Activated B cell treated with CpG ODN at 0.5 μM for 24 hours (primary cell): ENCODE results near the gene NEURL1B. TPM values are rescaled to one million over a fixed set of nuclear protein-coding genes. Genes with fewer than 3 reads are reported as not detected.

Experiments used
- ATAC-seq: fragments of 200-7000 bp; cut with Tn5 transposase; one replicate; pipeline ENCODE4 v1.10.0; 2021; ENCODE audit warnings: low read depth, mild to moderate bottlenecking, moderate library complexity
- CTCF ChIA-PET: fragments of 350-600 bp; sonication (Branson Sonifier 250); formaldehyde crosslinking; loops from one replicate; lab custom pipeline; 2021; ENCODE audit warnings: antibody characterized with exemption; lab: Charles Lee
- POLR2A ChIA-PET: fragments of 350-600 bp; sonication (Branson Sonifier 250); formaldehyde crosslinking; loops from one replicate; lab custom pipeline; 2021; ENCODE audit warnings: antibody characterized with exemption; lab: Charles Lee
- DNase-seq: peaks from one replicate; pipeline ENCODE4 v3.0.0; 2022
- H3K27ac Mint-ChIP-seq: one replicate; pipeline ENCODE4 v1.8.0; 2020; ENCODE audit warnings: mixed read lengths
- H3K27me3 Mint-ChIP-seq: one replicate; pipeline ENCODE4 v1.8.0; 2021; ENCODE audit warnings: mixed read lengths
- H3K36me3 Mint-ChIP-seq: one replicate; pipeline ENCODE4 v1.8.0; 2021; ENCODE audit warnings: low read depth, mixed read lengths
- H3K4me1 Mint-ChIP-seq: one replicate; pipeline ENCODE4 v1.8.0; 2021; ENCODE audit warnings: mixed read lengths
- H3K4me3 Mint-ChIP-seq: one replicate; pipeline ENCODE4 v1.8.0; 2020; ENCODE audit warnings: mild to moderate bottlenecking, mixed read lengths
- H3K9me3 Mint-ChIP-seq: one replicate; pipeline ENCODE4 v1.8.0; 2020; ENCODE audit warnings: mixed read lengths
- intact Hi-C: fragments of 100-400 bp; cut with micrococcal nuclease; formaldehyde crosslinking; loops from one replicate; pipeline ENCODE4 v1.15.1; 2024
- total RNA-seq: library from RNA; stranded (reverse); gene quantifications from 2 replicates; pipeline ENCODE4 v1.2.3, GENCODE V29; 2022
- TF ChIP-seq, protein P1 (sequence below): fragments of 200-600 bp; IDR thresholded peaks from one replicate; pipeline ENCODE4 v1.8.0; 2022; ENCODE audit warnings: antibody characterized with exemption, mild to moderate bottlenecking

Gene NEURL1B
- total RNA-seq, 1 donor from 2014 or later, result 0.09 TPM

- peaks cover 12% of the 10 kb centered on the region for H3K4me1 Mint-ChIP-seq
- no peaks in the 10 kb centered on the region for H3K36me3 Mint-ChIP-seq
- ATAC-seq, result no peak
- H3K9me3 Mint-ChIP-seq, result no peaks in the 10 kb centered on the region
- no peak overlapping the region for H3K4me3 Mint-ChIP-seq
- TF ChIP-seq, protein P1, sequence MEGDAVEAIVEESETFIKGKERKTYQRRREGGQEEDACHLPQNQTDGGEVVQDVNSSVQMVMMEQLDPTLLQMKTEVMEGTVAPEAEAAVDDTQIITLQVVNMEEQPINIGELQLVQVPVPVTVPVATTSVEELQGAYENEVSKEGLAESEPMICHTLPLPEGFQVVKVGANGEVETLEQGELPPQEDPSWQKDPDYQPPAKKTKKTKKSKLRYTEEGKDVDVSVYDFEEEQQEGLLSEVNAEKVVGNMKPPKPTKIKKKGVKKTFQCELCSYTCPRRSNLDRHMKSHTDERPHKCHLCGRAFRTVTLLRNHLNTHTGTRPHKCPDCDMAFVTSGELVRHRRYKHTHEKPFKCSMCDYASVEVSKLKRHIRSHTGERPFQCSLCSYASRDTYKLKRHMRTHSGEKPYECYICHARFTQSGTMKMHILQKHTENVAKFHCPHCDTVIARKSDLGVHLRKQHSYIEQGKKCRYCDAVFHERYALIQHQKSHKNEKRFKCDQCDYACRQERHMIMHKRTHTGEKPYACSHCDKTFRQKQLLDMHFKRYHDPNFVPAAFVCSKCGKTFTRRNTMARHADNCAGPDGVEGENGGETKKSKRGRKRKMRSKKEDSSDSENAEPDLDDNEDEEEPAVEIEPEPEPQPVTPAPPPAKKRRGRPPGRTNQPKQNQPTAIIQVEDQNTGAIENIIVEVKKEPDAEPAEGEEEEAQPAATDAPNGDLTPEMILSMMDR, result no peak
- intact Hi-C loops, result no loop called here
- H3K27ac Mint-ChIP-seq, result no peak overlapping the region
- ChIA-PET POLR2A (no interaction called here), CTCF (no interaction called here)
- peaks cover 44% of the 10 kb centered on the region for H3K27me3 Mint-ChIP-seq
- DNase-seq, result no peak
These were observed 2.1 kb downstream of the NEURL1B start for GRCh38 chr5:172642926-172643871.

- peaks cover 12% of the 10 kb centered on the region for H3K4me1 Mint-ChIP-seq
- TF ChIP-seq, protein P1, result no peak
- intact Hi-C loops, result no loop called here
- POLR2A ChIA-PET, result no interaction called here
- H3K27ac Mint-ChIP-seq, result no peak overlapping the region
- CTCF ChIA-PET, result no interaction called here
- H3K36me3 Mint-ChIP-seq, result no peaks in the 10 kb centered on the region
- H3K9me3 Mint-ChIP-seq, result no peaks in the 10 kb centered on the region
- DNase-seq (no peak), ATAC-seq (no peak)
- H3K27me3 Mint-ChIP-seq, result peaks cover 40% of the 10 kb centered on the region
- no peak overlapping the region for H3K4me3 Mint-ChIP-seq
These were observed 3.2 kb downstream of the NEURL1B start for GRCh38 chr5:172644266-172644665.

GRCh38 chr5:172644711-172645110 lies 3.6 kb downstream of the NEURL1B start:
- CTCF ChIA-PET, result no interaction called here
- intact Hi-C loops, result no loop called here

GRCh38 chr5:172645271-172646055 lies 4.4 kb downstream of the NEURL1B start:
- H3K9me3 Mint-ChIP-seq, result no peaks in the 10 kb centered on the region
- POLR2A ChIA-PET, result no interaction called here

More at GRCh38 chr5:172644711-172645110, 3.6 kb downstream of the NEURL1B start:
- no peak overlapping the region for H3K27ac Mint-ChIP-seq
- peaks cover 12% of the 10 kb centered on the region for H3K4me1 Mint-ChIP-seq
- H3K36me3 Mint-ChIP-seq, result no peaks in the 10 kb centered on the region
- H3K4me3 Mint-ChIP-seq, result no peak overlapping the region
- DNase-seq (no peak), ATAC-seq (no peak)
- TF ChIP-seq, protein P1, result no peak
- H3K9me3 Mint-ChIP-seq, result no peaks in the 10 kb centered on the region
- H3K27me3 Mint-ChIP-seq, result peaks cover 39% of the 10 kb centered on the region
- POLR2A ChIA-PET, result no interaction called here

More at GRCh38 chr5:172645271-172646055, 4.4 kb downstream of the NEURL1B start:
- Mint-ChIP-seq H3K4me3 (no peak overlapping the region), H3K27ac (no peak overlapping the region), H3K4me1 (peaks cover 8% of the 10 kb centered on the region), H3K27me3 (peaks cover 31% of the 10 kb centered on the region), H3K36me3 (no peaks in the 10 kb centered on the region)
- TF ChIP-seq, protein P1, result no peak
- CTCF ChIA-PET, result no interaction called here
- no peak for DNase-seq
- no peak for ATAC-seq
- intact Hi-C loops, result no loop called here
